Measurements from ENCODE around the gene TBL3. TPM values are rescaled to one million over a fixed set of nuclear protein-coding genes. Genes with fewer than 3 reads are reported as not detected.

The TBL3 gene
- total and polyA plus RNA-seq, 9 of the 15 experiments (the other 6 are each of a cell fraction or from before 2014, with no cell fraction given), result 0.97 to 117 (median 24.5) TPM

- TF ChIP-seq TAF15 (IDR thresholded peaks at IDR 0.05; ENCODE audit: low read depth, low read length), result no peak
- peak; percentile 38; the same call in 1 of the 2 replicates for TF ChIP-seq ZNF79 (CRISPR knock-in tag; IDR thresholded peaks at IDR 0.05; ENCODE audit: low read depth)
- 0 out of 2 replicates have a peak, but pooled peaks have one; percentile 28 for TF ChIP-seq SOX6 (IDR thresholded peaks at IDR 0.05)
- TF ChIP-seq SETDB1 (IDR thresholded peaks at IDR 0.05; ENCODE audit: low read length), result peak; percentile 98
- TF ChIP-seq, protein P1, sequence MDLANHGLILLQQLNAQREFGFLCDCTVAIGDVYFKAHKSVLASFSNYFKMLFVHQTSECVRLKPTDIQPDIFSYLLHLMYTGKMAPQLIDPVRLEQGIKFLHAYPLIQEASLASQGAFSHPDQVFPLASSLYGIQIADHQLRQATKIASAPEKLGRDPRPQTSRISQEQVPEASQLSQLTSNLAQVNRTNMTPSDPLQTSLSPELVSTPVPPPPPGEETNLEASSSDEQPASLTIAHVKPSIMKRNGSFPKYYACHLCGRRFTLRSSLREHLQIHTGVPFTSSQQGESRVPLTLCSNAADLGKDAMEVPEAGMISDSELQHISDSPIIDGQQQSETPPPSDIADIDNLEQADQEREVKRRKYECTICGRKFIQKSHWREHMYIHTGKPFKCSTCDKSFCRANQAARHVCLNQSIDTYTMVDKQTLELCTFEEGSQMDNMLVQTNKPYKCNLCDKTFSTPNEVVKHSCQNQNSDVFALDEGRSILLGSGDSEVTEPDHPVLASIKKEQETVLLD (IDR thresholded peaks at IDR 0.05), result no peak
- TF ChIP-seq IRF2 (CRISPR knock-in tag; IDR thresholded peaks at IDR 0.05), result no peak
- no peak for TF ChIP-seq NR3C1 (CRISPR knock-in tag; IDR thresholded peaks at IDR 0.05)
- peak; percentile 75 for TF ChIP-seq DACH1 (IDR thresholded peaks at IDR 0.05; ENCODE audit: partially characterized antibody)
- no peak for TF ChIP-seq GTF2E2 (tag; IDR thresholded peaks at IDR 0.05)
- no peak for TF ChIP-seq ID3 (CRISPR knock-in tag; IDR thresholded peaks at IDR 0.05)
- TF ChIP-seq ID3 (tag; IDR thresholded peaks at IDR 0.05), result peak; percentile 62; the same call in 1 of the 2 replicates
- no peak for TF ChIP-seq NFE2L1 (tag; IDR thresholded peaks at IDR 0.05; ENCODE audit: borderline replicate concordance, low read depth)
- TF ChIP-seq TCF15 (CRISPR knock-in tag; IDR thresholded peaks at IDR 0.05), result no peak
- no peak for TF ChIP-seq KLF13 (tag; IDR thresholded peaks at IDR 0.05; ENCODE audit: borderline replicate concordance, low read depth)
- no peak for TF ChIP-seq SMARCC2 (IDR thresholded peaks at IDR 0.05; ENCODE audit: low read depth)
- peak; percentile 86 for TF ChIP-seq PHF8 (IDR thresholded peaks at IDR 0.05; ENCODE audit: borderline replicate concordance, low read length)
- peak; percentile 100 for TF ChIP-seq HCFC1 (IDR thresholded peaks at IDR 0.05; ENCODE audit: low read depth, low read length)
- TF ChIP-seq RBBP5 (IDR thresholded peaks at IDR 0.05; ENCODE audit: borderline replicate concordance, insufficient read depth, low read length, poor library complexity, severe bottlenecking), result peak; percentile 95
- TF ChIP-seq ZNF586 (CRISPR knock-in tag; conservative IDR thresholded peaks at IDR 0.05), result no peak
- no peak for TF ChIP-seq PHB2 (IDR thresholded peaks at IDR 0.05; ENCODE audit: low read depth)
- no peak for TF ChIP-seq ZNF197 (CRISPR knock-in tag; IDR thresholded peaks at IDR 0.05; ENCODE audit: low read depth)
- no peak for TF ChIP-seq ZC3H8 (IDR thresholded peaks at IDR 0.05)
- no peak for TF ChIP-seq ZNF518B (CRISPR knock-in tag; IDR thresholded peaks at IDR 0.05)
- peak; percentile 23; the same call in 1 of the 2 replicates for TF ChIP-seq RFX5 (IDR thresholded peaks at IDR 0.05; ENCODE audit: low read depth, low read length)
Observed at GRCh38 chr16:1971796-1972489, at the start of gene TBL3 (continued).
